Glomerular visceral epithelial cell (primary cell): ENCODE measurements around the gene SUFU.

Experiments used
- DNase-seq: peaks from one replicate; pipeline ENCODE4 v3.0.0-alpha.2; 2016; ENCODE audit errors: extremely low spot score

The SUFU gene

GRCh38 chr10:102641402-102641801 is 137.6 kb downstream of the SUFU start:
- DNase-seq: no peak

GRCh38 chr10:102641880-102642735 is 138.3 kb downstream of the SUFU start:
- peak; percentile 99 for DNase-seq

GRCh38 chr10:102642736-102643335 is 139.1 kb downstream of the SUFU start:
- DNase-seq: peak; percentile 54

- DNase-seq: peak; percentile 87
These were observed 139.7 kb downstream of the SUFU start for GRCh38 chr10:102643336-102644065.

GRCh38 chr10:102644066-102644645 is 140.4 kb downstream of the SUFU start, which contains the start of gene TRIM8:
TRIM8 (plus strand) TSS chr10:102644479; CDS start chr10:102644618, 139 bp downstream.
- peak; percentile 45 for DNase-seq

- peak; percentile 80 for DNase-seq
These were observed 141.0 kb downstream of the SUFU start for GRCh38 chr10:102644646-102645387.

- peak; percentile 61 for DNase-seq
These were observed 141.6 kb downstream of the SUFU start for GRCh38 chr10:102645388-102645740.

GRCh38 chr10:102645741-102646609 is 142.2 kb downstream of the SUFU start:
- peak; percentile 78 for DNase-seq

- DNase-seq: peak; percentile 68
These were observed 143.1 kb downstream of the SUFU start for GRCh38 chr10:102646610-102647442.

- DNase-seq: no peak
These were observed 143.9 kb downstream of the SUFU start for GRCh38 chr10:102647443-102648268.

GRCh38 chr10:102648269-102648888 is 144.6 kb downstream of the SUFU start:
- DNase-seq: no peak

GRCh38 chr10:102648889-102649796 is 145.4 kb downstream of the SUFU start:
- no peak for DNase-seq

GRCh38 chr10:102649797-102650654 is 146.3 kb downstream of the SUFU start:
- no peak for DNase-seq

GRCh38 chr10:102650655-102651454 is 147.1 kb downstream of the SUFU start:
- no peak for DNase-seq

GRCh38 chr10:102651455-102652169 is 147.8 kb downstream of the SUFU start:
- no peak for DNase-seq
